HG03025 (cell line): Measurements from ENCODE around the gene PACS2.
"Not testable (repeated sequence)": the region's sequence is repeated elsewhere in the genome, so short reads cannot be mapped to it uniquely, and the experiment has no call there.

ENCODE experiments used
- ATAC-seq: cut with Tn5 transposase; IDR thresholded peaks from one replicate; pipeline ENCODE4 v1.9.1; 2021; ENCODE audit warnings: mild to moderate bottlenecking, moderate library complexity; ENCODE audit not compliant: unreplicated experiment, low FRiP score

The PACS2 gene

GRCh38 chr14:105329411-105330150 lies 15.0 kb downstream of the PACS2 start:
- no peak for ATAC-seq

GRCh38 chr14:105330491-105330895 lies 15.9 kb downstream of the PACS2 start:
- ATAC-seq: no peak

- ATAC-seq: no peak
Measured at GRCh38 chr14:105331575-105332349, 17.2 kb downstream of the PACS2 start.

- ATAC-seq: no peak
Measured at GRCh38 chr14:105332350-105332874, 17.9 kb downstream of the PACS2 start.

- no peak for ATAC-seq
Measured at GRCh38 chr14:105333020-105333490, 18.5 kb downstream of the PACS2 start.

- ATAC-seq: no peak
Measured at GRCh38 chr14:105333613-105334364, 19.2 kb downstream of the PACS2 start.

GRCh38 chr14:105334383-105335230 lies 20.1 kb downstream of the PACS2 start:
- ATAC-seq: no peak

GRCh38 chr14:105335231-105335542 lies 20.6 kb downstream of the PACS2 start:
- ATAC-seq: not testable (repeated sequence)

GRCh38 chr14:105335735-105336476 lies 21.4 kb downstream of the PACS2 start:
- no peak for ATAC-seq

GRCh38 chr14:105336477-105337287 lies 22.1 kb downstream of the PACS2 start:
- no peak for ATAC-seq

- no peak for ATAC-seq
Measured at GRCh38 chr14:105337433-105337832, 22.9 kb downstream of the PACS2 start.

- ATAC-seq: no peak
Measured at GRCh38 chr14:105337966-105338741, 23.6 kb downstream of the PACS2 start.

- no peak for ATAC-seq
Measured at GRCh38 chr14:105340821-105341733, 26.5 kb downstream of the PACS2 start.

GRCh38 chr14:105343194-105343593 lies 28.6 kb downstream of the PACS2 start:
- ATAC-seq: no peak

- no peak for ATAC-seq
Measured at GRCh38 chr14:105346200-105346533, 31.6 kb downstream of the PACS2 start.

- ATAC-seq: no peak
Measured at GRCh38 chr14:105346876-105347586, 32.5 kb downstream of the PACS2 start.
